Uterus (tissue), 2 donors: Measurements from ENCODE around the gene CTDSPL.

ENCODE experiments used
- POLR2A ChIP-seq, 2 donors: fragments of 450-650 bp; IDR thresholded peaks; one replicate each; pipeline ENCODE4 v1.6.1; 2016; ENCODE audit warnings: antibody characterized with exemption in 2 of 2, mild to moderate bottlenecking in 1 of 2, moderate library complexity in 1 of 2
- TF ChIP-seq, protein P1 (sequence below), 4 experiments: fragments of 200-600 bp in 2 of 4; fragments of 450-650 bp in 2 of 4; sonication (generic) in 2 of 4; IDR thresholded peaks; one replicate each; pipeline ENCODE4 v1.5.1; 2016 to 2019; ENCODE audit warnings: antibody characterized with exemption in 4 of 4, mild to moderate bottlenecking in 2 of 4, moderate library complexity in 1 of 4

DNA sequence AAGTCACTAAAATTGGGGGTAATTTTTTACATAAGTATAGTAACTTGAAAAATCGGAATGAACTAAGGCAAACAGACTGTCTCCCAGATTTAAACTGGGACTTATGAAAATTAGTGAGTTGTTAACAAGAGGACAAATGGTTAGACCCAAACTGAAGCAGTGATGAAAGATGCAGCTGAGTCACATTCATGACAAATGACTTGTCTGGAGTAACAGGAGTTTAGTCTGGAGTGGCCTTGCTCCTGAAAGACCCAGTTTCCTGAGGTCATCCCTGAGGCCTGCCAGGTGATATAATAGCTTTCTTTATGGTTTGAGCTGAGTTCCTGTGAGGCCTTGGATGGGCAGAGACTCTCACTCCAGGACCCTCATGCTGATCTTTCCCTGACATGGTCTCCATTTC lies 9.6 kb upstream of the CTDSPL start:
- no peak for TF ChIP-seq POLR2A (IDR thresholded peaks at IDR 0.05)
- TF ChIP-seq, protein P1, sequence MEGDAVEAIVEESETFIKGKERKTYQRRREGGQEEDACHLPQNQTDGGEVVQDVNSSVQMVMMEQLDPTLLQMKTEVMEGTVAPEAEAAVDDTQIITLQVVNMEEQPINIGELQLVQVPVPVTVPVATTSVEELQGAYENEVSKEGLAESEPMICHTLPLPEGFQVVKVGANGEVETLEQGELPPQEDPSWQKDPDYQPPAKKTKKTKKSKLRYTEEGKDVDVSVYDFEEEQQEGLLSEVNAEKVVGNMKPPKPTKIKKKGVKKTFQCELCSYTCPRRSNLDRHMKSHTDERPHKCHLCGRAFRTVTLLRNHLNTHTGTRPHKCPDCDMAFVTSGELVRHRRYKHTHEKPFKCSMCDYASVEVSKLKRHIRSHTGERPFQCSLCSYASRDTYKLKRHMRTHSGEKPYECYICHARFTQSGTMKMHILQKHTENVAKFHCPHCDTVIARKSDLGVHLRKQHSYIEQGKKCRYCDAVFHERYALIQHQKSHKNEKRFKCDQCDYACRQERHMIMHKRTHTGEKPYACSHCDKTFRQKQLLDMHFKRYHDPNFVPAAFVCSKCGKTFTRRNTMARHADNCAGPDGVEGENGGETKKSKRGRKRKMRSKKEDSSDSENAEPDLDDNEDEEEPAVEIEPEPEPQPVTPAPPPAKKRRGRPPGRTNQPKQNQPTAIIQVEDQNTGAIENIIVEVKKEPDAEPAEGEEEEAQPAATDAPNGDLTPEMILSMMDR (IDR thresholded peaks at IDR 0.05) = no peak
